Measurements from ENCODE around the gene KLHL22.

DNA sequence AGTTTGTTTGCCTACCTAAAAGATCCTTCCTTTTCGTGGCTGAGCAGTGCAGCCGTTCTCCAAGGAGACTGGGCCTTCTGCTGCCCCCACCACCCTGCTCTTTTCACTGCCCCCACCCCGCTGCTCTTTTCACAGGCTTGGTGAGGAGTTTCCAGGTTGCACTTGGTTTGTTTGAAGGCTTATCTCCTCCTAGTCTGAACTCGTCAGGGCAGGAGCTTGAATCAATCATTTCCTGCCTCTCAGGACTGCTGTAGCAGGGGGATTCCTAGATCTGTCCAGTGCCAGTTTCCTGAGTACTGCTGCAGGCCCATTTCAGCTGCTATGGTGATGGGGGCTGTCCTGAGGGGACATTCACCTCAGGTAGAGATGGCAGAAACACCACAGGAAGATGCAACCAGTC, 21.8 kb upstream of the KLHL22 start:
- TF ChIP-seq POLR2AphosphoS5 (IDR thresholded peaks at IDR 0.05; ENCODE audit: low read depth, low read length): no peak
- TF ChIP-seq, protein P1, sequence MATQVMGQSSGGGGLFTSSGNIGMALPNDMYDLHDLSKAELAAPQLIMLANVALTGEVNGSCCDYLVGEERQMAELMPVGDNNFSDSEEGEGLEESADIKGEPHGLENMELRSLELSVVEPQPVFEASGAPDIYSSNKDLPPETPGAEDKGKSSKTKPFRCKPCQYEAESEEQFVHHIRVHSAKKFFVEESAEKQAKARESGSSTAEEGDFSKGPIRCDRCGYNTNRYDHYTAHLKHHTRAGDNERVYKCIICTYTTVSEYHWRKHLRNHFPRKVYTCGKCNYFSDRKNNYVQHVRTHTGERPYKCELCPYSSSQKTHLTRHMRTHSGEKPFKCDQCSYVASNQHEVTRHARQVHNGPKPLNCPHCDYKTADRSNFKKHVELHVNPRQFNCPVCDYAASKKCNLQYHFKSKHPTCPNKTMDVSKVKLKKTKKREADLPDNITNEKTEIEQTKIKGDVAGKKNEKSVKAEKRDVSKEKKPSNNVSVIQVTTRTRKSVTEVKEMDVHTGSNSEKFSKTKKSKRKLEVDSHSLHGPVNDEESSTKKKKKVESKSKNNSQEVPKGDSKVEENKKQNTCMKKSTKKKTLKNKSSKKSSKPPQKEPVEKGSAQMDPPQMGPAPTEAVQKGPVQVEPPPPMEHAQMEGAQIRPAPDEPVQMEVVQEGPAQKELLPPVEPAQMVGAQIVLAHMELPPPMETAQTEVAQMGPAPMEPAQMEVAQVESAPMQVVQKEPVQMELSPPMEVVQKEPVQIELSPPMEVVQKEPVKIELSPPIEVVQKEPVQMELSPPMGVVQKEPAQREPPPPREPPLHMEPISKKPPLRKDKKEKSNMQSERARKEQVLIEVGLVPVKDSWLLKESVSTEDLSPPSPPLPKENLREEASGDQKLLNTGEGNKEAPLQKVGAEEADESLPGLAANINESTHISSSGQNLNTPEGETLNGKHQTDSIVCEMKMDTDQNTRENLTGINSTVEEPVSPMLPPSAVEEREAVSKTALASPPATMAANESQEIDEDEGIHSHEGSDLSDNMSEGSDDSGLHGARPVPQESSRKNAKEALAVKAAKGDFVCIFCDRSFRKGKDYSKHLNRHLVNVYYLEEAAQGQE (IDR thresholded peaks at IDR 0.05; ENCODE audit: insufficient read depth in 1 of 2, low read depth in 2 of 2, low read length in 1 of 2): no peak
- TF ChIP-seq, protein P2, sequence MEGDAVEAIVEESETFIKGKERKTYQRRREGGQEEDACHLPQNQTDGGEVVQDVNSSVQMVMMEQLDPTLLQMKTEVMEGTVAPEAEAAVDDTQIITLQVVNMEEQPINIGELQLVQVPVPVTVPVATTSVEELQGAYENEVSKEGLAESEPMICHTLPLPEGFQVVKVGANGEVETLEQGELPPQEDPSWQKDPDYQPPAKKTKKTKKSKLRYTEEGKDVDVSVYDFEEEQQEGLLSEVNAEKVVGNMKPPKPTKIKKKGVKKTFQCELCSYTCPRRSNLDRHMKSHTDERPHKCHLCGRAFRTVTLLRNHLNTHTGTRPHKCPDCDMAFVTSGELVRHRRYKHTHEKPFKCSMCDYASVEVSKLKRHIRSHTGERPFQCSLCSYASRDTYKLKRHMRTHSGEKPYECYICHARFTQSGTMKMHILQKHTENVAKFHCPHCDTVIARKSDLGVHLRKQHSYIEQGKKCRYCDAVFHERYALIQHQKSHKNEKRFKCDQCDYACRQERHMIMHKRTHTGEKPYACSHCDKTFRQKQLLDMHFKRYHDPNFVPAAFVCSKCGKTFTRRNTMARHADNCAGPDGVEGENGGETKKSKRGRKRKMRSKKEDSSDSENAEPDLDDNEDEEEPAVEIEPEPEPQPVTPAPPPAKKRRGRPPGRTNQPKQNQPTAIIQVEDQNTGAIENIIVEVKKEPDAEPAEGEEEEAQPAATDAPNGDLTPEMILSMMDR (IDR thresholded peaks at IDR 0.05): no peak
- TF ChIP-seq TCF7L2 (IDR thresholded peaks at IDR 0.05; ENCODE audit: low read depth, low read length): no peak
- no peak for TF ChIP-seq SIN3A (IDR thresholded peaks at IDR 0.05; ENCODE audit: borderline replicate concordance, insufficient read depth, low read depth, low read length)

Measured in Panc1 (cell line).